KOPT-K1 (cell line): ENCODE results near the gene GJB4.

Experiments used
- H3K27ac ChIP-seq: fragments of 200-600 bp; sonication (generic); 2 replicates; pipeline ENCODE4 v1.5.1; 2016; ENCODE audit warnings: antibody characterized with exemption, mild to moderate bottlenecking, low read depth, low read length; ENCODE audit not compliant: poor library complexity, severe bottlenecking
- H3K36me3 ChIP-seq: fragments of 200-600 bp; sonication (generic); 2 replicates; pipeline ENCODE4 v1.5.1; 2017; ENCODE audit warnings: antibody characterized with exemption, mild to moderate bottlenecking, low read length, moderate library complexity; ENCODE audit not compliant: insufficient read depth
- H3K9me3 ChIP-seq: fragments of 200-600 bp; sonication (generic); 2 replicates; pipeline ENCODE4 v1.5.1; 2017; ENCODE audit warnings: antibody characterized with exemption, low read length, mild to moderate bottlenecking; ENCODE audit not compliant: insufficient read depth, poor library complexity, severe bottlenecking

Gene GJB4

DNA sequence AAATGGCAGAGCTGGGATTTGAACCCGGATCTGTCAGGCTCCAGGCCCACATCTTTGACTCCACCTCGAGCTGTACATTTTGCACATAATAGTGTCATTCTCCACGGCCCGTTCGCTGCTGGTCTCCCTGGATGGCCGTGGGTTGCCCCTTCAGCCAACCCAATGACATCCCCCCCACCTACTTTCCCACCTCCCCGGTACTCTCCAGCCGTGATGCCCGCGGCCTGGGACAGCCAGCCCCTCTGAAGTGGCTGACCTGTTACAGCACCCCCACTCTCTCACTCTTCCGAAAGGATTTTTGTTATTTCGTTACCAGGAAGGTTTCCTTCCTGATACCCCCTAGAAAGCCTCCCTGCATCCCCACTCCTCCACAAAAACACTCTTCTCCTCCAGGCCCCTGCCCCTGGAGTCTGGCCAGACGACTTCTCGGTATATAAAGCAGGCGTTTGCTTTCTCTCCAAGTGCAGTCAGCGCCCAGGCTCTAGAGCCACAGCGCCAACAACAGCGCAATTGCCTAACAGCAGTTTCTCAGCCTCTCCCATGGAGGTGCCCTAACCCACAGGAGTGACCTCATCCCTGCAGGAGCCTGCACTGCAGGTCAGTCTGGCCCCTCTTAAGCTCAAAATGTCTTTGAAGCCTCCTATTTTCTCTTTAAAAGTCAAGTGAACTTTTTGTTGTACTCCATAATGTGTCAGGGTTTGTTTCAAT is 19.2 kb upstream of the GJB4 start:
- Histone ChIP-seq H3K9me3 (no peaks in the 10 kb centered on the region), H3K36me3 (no peaks in the 10 kb centered on the region), H3K27ac (no peak overlapping the region)

DNA sequence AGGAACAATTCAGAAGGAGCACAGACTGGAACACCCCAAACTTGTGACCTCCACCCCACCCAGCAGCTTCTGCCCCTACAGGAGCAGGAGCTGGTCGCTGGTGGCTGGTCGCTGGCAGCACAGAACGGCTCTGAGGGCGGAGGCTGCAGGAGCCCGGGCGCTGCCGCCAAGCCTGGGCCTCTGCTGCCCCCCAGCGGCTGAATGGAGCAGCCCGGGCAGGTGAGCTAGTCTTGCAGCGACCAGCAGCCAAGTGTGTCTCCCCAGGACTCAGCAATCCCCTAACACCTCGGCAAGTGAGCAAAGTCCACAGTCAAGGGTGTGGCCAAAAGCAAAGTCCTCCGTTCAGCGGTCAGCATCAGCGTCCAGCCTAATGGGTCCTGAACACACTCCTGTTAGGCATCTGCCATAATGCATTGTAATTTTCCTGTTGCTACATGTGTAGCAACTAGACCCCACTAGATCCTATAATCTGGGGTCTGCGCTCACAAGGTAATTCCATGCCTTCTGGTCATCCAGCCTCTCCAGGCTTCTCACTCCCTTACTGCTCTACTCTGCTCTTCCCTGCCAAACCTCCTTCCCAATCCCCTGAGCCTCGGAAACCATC is 16.8 kb upstream of the GJB4 start:
- H3K36me3 ChIP-seq = no peaks in the 10 kb centered on the region
- no peaks in the 10 kb centered on the region for H3K9me3 ChIP-seq
- no peak overlapping the region for H3K27ac ChIP-seq

DNA sequence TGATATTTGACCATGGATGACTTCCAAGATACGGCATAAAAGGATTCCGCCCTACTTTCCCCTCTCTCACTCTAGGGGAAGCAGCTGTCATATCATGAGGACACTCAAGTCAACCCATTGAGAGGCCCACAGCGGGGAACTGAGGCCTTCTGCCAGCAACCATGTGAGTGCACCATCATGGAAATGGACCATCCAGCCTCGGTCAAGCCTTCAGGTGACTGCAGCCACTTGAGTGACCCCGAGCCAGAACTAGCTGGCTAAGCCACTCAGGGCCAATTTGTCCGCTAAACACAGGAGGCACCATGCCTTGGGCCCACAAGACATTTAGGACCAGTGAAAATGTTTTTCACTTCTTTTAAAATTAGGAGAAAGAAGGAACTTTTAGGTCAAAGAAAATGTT is 15.8 kb upstream of the GJB4 start:
- Histone ChIP-seq H3K27ac (no peak overlapping the region), H3K36me3 (no peaks in the 10 kb centered on the region), H3K9me3 (no peaks in the 10 kb centered on the region)

DNA sequence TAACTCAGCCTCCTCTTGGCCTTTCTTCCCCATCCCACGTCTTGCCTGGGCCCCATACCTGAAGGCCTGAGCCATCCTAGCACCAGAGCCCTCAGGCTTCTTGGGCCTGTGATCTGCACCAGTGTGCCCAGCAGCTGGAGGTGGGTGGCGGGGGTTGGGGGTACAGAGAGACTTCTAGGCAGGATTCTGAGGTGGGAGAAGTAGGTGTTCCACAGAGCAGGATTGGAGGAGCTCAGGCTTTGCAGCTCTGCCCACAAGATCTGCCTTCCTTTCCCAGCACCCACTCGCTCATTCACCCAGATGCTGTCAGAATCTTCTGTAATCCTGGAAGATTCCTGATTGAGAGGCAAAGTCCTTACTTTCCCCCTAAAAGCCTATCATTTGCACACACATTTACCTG is 14.7 kb upstream of the GJB4 start:
- Histone ChIP-seq H3K9me3 (no peaks in the 10 kb centered on the region), H3K36me3 (no peaks in the 10 kb centered on the region), H3K27ac (no peak overlapping the region)

DNA sequence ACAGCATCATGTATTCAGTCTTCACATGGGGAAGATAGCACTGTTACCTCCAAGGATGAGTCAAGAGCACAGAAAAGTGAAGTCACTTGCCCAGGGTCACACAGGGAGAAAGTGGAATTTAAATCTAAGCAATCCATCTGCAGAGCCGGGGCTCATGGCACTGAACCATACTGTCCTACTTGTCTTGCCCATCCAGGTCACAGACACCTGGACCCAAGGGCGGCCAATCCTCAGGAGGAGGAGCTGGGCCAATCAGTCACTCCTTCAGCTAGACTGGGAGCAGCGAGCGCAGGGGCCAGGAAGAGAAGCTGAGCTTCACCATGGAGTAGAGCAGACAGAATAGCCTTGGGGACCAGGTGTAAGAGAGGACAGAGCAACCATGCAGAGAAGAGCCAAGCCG is 13.9 kb upstream of the GJB4 start:
- H3K9me3 ChIP-seq = no peaks in the 10 kb centered on the region
- H3K27ac ChIP-seq = no peak overlapping the region
- no peaks in the 10 kb centered on the region for H3K36me3 ChIP-seq

DNA sequence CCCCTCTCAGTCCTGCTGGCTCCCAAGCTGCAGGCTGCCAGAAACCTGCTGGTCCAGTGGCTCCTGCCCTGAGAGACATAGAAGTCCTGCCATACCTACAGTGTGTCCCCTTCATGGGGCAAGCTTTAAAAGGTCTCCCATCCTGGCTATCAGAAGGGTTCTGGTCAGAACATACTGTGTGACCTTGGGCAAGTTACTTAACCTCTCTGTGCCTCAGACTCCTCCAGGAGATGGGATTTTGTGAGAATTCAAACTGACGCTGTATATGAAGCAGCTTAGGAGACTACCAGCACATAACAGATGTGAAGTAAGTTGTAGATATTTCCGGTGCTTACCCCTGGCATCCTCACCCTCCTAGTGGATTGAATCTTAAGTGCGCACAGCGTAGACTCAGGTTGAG is 13.4 kb upstream of the GJB4 start:
- H3K27ac ChIP-seq = no peak overlapping the region
- no peaks in the 10 kb centered on the region for H3K9me3 ChIP-seq
- H3K36me3 ChIP-seq = no peaks in the 10 kb centered on the region

DNA sequence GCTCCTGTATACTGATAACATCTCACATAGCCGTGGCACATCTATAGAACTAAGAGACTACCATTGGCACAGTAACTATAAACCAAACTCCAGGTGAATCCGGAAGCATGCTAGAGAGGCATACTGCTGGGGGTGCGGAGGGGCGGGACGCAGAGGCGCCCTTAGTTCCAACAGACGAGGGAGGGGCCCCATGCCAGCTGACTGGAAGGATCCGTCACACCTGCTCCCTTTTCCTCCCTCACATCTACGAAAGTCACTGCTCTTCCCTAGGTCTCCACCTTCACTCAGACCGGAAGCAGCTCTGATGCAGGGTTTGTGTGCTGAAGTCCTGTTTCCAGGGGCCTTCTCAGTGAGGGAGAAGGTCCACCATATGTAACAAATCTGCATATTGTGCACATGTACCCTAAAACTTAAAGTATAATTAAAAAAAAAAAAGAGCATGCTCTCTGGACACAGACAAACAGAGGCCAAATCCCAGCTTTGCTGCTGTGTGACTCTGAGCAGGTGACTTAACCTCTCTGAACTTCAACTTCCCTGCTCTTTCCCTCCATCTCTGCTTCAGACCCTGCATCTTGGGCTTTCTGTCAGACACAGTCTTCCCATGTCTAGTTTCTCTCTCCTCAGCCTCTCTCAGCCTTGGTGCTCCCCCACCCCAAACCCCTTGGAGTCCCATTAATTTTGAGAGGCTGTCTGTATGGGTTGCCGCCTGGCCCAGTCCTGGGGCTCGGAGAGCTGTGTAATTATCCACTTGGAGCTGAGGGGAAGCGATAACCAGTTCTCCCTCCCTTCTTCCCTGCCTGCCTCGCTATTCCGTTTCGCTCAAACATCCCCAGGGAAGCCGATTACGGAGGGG is 12.5 kb upstream of the GJB4 start:
- Histone ChIP-seq H3K9me3 (no peaks in the 10 kb centered on the region), H3K36me3 (no peaks in the 10 kb centered on the region), H3K27ac (no peak overlapping the region)

DNA sequence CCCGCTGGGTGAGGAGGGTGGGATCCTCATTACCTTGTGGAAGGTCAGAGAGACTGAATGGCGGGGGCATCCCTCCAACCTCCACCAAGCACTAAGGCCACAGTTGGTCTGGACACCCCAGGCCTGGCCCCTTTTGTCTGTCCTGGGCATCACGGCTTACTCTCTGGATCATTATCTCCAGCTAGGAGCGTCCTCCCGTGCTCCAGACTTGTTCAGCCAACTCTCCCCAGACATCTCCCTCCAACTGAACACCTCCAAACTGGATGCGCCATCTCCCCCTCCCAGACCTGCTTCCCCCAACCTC is 11.9 kb upstream of the GJB4 start:
- Histone ChIP-seq H3K36me3 (no peaks in the 10 kb centered on the region), H3K9me3 (no peaks in the 10 kb centered on the region), H3K27ac (no peak overlapping the region)

DNA sequence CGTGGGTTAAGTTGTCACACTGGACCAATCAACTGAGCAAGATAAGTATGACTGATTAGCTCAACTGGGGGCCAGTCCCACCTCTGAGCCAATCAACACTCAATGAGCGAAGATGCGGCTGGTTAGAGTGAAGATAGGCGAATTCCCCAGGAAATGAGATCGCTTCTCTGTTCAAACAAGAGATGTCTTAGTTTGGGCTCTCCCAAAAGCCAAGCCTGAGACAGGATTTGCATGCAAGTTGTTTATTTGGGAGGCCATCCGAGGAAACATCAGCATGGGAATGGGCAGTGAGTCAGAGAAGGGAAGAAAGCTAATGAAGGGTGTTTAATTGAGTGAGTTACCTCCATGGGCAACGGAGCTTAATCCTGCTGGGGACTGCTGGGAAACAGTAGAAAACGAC is 9.5 kb upstream of the GJB4 start:
- H3K9me3 ChIP-seq = no peaks in the 10 kb centered on the region
- no peak overlapping the region for H3K27ac ChIP-seq
- H3K36me3 ChIP-seq = no peaks in the 10 kb centered on the region

DNA sequence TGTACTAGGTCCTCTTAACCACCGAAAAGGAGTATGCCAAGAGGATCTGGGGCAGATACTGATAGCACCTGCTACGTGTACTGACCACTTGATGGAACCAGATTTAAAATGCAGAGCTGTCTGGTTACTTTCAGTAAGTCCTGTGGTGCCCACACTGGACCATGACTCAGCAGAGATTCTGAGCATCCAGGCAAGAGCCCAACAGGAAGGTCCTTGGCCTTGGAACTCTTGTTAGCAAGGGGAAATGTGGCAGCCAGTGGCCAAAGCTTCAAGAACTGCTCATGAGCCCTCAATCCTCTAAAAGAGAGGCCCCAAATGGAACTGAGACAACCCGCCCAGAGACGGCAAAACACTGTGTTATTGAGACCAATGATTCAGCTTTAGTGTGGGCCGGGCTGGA is 8.9 kb upstream of the GJB4 start:
- H3K36me3 ChIP-seq = no peaks in the 10 kb centered on the region
- no peaks in the 10 kb centered on the region for H3K9me3 ChIP-seq
- H3K27ac ChIP-seq = no peak overlapping the region

DNA sequence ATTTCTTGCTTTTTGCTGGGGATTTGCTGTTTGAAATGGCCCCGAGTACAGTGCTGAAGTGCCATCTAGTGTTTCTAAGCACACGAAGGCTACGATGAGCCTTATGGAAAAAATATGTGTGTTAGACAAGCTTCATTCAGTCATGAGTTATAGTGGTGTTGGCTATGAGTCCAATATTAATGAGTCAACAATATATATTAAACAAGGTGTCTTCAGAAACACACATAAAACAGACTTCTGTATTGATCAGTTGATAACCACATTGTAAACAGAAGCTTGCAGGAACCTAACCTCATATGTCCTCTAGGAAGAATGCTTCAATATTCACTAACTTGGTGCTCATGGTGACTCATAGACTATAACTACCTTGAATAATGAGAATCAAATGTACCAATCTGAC is 6.4 kb upstream of the GJB4 start:
- H3K36me3 ChIP-seq = no peaks in the 10 kb centered on the region
- H3K9me3 ChIP-seq = no peaks in the 10 kb centered on the region
- no peak overlapping the region for H3K27ac ChIP-seq

DNA sequence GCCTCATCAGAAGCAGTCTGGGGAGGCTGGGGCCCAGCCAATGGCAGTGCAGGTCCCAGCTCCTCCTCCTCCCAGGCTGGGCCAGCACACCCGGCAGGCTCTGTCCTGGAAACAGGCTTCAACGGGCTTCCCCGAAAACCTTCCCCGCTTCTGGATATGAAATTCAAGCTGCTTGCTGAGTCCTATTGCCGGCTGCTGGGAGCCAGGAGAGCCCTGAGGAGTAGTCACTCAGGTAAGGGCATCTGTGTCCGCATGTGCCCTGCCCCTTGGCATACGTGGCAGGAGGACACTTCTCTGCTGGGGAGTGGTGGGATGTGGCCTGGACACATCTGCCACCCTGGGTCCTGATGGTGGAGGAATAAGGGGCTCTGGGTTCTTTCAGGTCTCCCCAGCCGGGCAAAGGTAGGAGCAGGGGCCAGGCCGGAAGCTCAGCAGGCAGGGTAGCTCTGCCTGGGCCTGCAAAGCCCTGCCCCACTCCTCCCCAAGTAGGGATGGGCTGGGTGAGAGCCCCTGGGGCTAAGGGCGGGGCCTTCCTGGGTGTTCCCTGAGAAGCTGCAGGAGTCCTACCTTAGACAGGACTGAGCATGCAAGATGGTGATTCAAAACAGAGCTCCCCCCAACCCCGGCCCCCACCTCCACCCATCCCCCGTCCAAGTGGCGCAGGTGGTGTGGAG is 4.4 kb upstream of the GJB4 start, which contains the start of gene GJB5:
Gene GJB5, plus strand, starts transcription at position 84 of the 674 bp plus-strand sequence. CDS start 2,284 bp downstream, outside the sequence.
- no peaks in the 10 kb centered on the region for H3K9me3 ChIP-seq
- H3K36me3 ChIP-seq = no peaks in the 10 kb centered on the region
- no peak within 1 kb of the TSS for H3K27ac ChIP-seq

DNA sequence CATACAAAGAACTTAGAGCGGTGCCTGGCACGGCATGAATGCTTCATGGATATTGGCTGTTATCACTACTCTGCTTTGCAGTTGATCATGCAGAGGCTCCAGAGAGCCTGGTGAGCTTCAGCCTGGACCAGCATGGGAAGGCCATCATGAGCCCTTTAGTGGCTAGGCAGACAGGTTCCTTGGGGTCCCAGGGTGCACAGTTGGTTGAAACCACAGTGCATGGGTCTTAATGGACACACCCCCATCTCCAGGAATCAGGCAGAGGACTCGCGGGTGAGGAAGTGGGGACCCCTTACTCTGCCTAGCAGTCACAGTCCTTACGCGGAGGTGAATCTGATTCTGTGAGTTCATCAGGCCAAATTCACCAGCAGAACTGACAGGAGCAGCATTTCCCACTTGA is 3.6 kb upstream of the GJB4 start:
- H3K27ac ChIP-seq = no peak overlapping the region
- no peaks in the 10 kb centered on the region for H3K36me3 ChIP-seq
- H3K9me3 ChIP-seq = no peaks in the 10 kb centered on the region

DNA sequence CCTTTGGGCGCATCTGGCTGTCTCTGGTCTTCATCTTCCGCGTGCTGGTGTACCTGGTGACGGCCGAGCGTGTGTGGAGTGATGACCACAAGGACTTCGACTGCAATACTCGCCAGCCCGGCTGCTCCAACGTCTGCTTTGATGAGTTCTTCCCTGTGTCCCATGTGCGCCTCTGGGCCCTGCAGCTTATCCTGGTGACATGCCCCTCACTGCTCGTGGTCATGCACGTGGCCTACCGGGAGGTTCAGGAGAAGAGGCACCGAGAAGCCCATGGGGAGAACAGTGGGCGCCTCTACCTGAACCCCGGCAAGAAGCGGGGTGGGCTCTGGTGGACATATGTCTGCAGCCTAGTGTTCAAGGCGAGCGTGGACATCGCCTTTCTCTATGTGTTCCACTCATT is 2.2 kb upstream of the GJB4 start:
- Histone ChIP-seq H3K36me3 (no peaks in the 10 kb centered on the region), H3K27ac (no peak overlapping the region), H3K9me3 (no peaks in the 10 kb centered on the region)

DNA sequence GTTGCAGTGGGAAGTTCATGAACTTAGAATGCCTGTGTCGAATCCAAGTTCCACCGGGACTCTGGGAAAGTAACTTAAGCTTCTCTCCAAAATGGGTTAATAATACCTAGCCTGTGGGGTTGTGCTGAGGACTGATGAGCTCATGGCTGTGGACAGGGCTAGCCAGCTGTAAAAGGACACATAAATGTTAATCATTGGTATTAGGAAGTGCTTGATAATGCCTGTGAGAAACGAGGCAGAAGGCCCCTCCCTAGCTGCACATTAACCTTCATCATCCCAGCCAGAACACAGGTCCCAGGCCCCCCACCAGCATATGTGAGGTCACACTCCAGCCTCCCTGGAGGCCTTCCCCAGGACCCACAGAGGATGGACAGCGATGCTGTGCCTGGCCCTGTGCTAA is 789 bp upstream of the GJB4 start:
- Histone ChIP-seq H3K9me3 (no peaks in the 10 kb centered on the region), H3K36me3 (no peaks in the 10 kb centered on the region), H3K27ac (no peak overlapping the region)
